DMS153 treated with DMSO at 0.1 percent for 48 hours (cell line): ENCODE data around the gene ANP32B.
A peak's percentile ranks its signal among the peaks of the same experiment; 100 is the strongest.

Experiments used
- DNase-seq: peaks from one replicate; lab custom pipeline; 2025; ENCODE audit not compliant: unreplicated experiment; lab: John Stamatoyannopoulos, UW

Gene ANP32B

DNA sequence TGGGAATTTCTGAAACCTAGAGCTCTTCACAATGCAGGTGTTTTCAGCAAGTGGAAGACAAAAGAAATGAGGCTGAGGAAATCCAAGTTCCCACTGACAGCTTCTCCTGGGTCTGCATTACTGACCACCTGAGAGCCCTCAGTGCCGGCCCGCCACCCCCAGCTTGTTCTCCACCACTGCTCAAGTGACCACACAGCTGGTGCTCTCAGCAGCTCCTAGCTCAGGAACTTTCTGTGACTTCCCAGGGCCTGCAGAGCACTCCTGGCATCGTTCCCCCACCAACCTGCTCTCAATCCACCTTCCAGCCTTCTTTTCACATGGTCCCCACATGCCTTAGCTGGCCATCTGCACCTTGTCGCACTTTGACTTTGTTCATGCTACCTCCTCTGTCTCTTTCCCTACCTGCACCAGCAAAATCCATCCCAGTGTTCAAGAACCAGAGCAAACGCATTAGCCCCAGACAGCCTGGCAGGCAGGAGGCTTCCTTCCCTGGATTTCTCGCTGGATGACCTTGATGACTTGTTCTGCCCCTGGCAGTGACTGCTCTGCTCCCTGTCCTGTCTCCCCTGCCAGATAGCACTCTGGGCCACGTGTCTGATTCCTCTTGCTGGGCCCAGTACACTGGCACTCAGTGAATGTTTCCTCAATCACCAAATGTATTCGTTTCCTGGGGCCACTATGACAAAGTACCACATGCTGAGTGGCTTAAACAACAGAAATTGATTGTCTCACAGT lies 38.3 kb downstream of the ANP32B start:
- no peak for DNase-seq

DNA sequence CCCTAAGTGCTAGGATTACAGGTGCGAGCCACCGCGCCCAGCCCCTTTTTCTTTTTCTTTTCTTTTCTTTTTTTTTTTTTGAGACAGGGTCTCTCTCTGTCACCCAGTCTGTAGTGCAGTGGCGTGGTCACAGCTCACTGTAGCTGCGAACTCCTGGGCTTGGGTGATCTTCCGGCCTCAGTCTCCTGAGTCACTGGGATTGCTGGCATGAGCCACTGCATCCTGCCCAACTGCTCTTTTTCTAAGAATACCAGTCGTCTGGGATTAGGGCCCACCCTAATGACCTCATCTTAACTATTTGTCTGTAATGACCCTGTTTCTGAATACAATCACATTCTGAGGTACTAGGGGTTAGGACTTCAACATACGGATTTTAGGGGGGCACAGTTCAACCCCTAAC lies 39.3 kb downstream of the ANP32B start:
- DNase-seq: no peak

DNA sequence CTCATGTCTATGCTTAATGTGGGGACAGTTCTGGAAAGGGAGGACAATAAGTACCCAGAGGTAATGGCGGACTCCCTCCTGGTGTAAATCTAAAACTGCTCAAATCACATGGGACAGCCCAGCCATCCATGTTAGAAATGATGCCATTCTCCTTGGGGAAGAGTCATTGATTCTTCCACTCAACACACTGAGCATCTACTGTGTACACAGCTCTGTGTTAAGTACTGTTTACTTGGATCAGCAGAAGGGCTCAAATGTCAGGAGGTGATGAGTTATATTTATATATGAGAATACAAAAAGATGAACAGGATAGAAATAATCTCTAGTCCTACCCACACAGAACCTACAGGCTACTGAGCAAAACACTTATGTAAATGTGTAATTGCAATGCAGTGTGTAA lies 41.6 kb downstream of the ANP32B start:
- DNase-seq: no peak

DNA sequence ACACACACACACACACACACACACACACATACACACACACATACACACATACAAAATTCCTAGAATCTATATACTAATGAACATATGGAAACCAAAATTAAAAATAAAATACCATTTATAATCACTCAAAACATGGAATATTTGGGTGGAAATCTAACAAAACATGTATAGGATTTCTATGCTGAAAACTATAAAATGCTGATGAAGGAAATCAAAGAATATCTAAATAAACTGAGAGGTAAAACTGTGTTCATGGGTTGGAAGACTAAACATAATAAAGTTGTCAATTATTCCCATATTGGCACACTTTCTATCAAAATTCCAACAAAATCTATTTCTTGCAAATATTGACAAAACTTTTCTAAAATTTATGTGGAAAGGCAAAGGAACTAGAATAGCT lies 48.0 kb downstream of the ANP32B start:
- no peak for DNase-seq

DNA sequence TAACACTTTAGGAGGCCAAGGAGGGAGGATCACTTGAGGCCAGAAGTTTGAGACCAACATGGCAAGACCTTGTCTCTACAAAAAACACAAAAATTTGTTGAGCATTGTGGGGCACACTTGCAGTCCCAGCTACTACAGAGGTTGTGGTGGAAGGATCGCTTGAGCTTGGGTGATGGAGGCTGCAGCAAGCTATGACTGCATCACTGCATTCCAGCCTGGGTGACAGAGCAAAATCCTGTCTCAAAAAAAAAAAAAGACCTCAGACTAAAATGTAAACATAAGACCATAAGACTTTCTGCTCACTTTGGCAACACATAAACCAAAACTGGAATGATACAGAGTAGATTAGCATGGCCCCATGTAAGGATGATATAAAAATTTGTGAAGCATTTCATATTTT lies 48.8 kb downstream of the ANP32B start:
- no peak for DNase-seq

DNA sequence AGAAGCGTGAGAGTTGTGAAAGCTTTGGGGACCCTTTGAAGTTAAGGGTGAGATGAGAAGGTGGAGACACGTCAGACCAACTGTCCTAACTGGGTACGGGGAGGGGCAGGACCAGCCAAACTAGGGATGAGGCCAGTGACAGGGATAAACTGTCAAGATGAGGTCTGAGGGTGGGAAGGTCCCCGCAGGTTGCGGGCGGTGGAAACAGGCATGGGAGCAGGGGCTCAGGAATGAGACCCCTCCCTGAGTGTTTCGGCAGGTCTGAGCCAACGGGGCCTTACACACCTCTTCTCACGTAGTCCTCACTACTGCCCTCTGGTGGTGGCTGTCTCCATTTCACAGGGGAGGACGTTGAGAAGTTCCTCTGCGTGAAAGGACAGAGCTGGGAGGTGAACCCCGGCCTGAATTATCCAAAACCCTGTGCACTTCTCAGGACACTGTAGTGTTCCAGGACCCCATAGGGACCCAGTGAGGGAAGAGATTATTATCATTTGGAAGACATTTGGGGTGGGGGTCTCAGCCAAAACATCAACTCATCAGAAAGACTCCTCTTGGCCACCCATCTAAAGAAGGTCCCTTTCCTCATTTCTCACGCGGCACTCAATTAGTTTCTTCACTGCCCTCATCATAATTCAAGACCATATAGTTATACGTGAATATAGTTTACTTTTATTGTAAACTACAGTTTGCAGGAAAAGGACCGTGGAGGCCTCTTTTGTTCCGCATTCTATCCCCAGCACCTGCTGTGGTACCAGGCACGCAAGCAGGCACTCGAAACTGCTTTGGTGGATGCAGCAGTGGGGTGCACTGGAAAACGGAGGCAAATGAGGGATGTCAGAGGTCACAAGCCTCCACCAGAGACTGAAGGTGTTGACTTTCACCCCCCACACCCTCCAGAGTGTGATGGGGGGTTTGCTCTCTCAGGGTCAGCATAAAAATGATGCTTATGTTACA lies 51.7 kb downstream of the ANP32B start:
- peak; percentile 48 for DNase-seq

DNA sequence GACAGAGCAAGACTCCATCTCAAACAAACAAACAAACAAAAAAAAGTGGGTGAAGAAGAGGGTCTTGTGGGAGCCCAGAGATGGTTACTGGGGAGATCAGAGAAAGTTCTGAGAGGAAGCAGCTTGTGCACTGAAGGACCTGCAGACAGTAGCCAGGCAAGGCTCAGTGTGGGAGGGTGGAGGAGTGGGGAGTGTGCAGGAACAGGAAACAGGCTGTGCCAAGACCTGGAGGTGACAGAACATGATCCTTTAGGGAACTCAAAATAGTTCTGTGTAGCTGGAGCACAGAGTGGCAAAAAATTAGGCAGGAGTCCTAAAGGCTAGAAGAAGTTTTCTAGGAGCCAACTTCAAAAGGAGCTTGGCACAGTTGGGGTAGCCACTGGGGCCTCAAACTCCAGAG lies 54.2 kb downstream of the ANP32B start:
- no peak for DNase-seq

DNA sequence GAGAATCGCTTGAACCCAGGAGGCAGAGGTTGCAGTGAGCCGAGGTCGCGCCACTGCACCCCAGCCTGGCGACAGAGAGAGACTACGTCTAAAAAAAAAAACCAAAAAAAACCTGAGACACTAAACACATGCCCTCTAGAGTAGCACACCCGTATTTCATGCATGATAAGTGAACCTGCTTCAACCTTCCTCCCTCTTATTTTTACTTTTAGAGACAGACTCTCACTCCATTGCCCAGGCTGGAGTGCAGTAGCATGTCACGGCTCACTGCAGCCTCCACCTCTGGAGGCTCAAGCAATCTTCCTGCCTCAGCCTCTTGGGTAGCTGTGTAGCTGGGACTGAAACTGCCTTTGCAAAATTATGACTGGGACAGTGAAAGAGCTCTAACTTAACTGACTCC lies 55.8 kb downstream of the ANP32B start:
- no peak for DNase-seq

DNA sequence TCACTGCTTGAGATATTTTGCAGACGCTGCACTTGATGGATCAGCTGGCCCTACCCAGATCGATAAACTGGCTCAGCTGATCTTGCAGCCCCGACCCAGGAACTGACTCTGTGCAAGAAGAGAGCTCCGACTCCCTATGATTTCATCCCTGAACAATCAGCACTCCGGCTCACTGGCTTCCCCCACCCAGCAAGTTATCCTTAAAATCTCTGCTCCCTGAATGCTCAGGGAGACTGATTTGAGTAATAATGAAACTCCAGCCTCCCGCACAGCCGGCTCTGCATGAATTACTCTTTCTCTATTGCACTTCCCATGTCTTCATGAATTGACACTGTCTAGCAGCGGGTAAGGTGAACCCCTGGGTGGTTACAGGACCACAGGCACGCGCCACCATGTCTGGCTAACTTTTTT lies 56.5 kb downstream of the ANP32B start:
- no peak for DNase-seq

DNA sequence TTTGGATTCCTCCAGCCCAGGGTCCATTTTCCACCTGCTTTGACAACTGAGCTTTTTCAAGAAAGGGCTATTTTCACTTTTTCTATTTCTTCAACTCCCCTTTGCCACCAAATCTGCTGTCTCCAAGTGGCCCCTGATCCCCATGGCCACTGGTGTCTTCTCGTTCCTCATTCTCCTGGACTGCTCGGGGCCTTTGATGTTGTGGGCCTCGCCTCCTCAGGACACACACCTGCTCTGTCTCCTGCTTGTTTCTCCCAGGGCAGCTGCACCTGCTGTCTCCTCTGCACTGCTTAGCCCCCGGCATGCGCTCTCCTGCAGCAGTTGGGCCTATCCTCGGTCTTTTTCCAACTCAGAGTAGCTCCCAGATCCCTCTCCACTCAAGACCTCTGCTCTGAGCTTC lies 57.1 kb downstream of the ANP32B start:
- no peak for DNase-seq

DNA sequence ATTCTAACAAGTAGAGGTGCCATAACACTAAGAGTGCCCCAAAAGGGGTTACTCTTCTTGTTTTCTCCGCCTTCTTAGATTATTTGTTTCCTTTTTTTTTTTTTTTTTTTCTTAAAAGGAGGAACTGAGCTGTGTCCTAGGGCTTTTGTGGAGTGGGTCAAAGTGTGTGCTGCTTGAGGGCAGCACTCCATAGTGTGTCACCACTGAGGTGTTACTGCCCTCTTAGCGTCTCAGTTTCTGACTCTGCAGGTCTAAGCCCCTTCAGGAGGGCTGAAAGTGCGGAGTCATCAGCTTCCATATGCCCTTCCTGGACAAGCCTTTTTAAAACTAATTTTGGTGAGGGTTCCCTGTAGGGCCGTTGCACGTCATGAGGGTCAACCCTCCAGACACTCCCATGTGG lies 60.8 kb downstream of the ANP32B start:
- no peak for DNase-seq

DNA sequence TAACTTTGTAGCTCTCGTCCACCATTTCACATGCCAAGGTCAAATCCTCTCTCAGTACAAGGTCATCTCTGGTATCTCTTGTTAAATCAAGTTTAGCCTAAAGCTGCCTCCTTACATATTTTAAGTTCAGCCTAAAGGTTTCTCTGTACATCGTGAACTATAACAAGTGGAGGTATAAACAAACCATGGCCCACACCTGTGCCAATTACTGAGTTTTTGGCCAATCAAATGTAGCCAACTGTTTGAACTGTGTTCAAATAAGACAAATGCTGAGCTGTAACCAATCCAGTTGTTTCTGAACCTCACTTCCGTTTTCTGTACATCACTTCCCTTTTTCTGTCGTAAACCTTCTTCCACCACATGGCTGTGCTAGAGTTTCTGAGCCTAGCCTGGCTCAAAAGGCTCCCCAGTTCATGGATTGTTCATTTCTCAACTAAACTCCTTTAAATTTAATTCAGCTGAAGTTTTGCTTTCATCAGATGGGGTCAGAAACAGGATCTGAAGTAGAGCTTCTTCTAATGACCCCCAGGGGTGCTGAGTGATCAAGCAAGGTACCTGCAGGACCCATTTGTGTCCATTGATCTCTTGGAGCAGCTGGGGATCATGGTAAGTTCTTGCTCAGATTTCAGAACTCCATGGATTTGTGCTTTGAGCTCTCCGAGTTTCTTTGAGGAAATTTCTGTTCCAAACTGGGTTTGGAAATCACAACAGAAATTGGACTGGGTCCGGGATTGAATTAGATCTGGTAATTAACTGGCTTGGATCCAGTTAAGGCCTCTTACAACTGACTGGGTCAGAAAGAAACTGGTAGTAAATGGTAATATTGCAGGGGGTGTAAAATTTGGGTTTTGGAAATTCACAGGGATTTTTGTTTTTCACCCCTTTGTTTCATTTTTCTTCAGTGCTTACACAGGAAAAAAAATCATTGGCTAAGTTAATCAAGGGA lies 62.4 kb downstream of the ANP32B start:
- DNase-seq: no peak

DNA sequence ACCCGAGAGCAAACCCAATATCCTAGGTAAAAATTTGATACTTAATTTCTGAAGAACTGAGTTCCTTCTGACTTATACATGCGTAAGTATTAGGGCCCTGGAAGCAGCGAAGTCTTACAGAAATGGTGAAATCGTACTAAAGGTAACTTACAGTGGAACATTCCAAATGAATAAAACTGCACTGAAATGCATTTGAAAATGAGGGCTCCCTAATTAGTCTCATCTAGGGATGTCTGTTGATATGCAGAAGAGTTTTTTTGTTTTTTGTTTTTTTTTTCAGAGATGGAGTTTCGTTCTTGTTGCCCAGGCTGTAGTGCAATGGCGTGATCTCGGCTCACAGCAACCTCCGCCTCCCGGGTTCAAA lies 63.0 kb downstream of the ANP32B start:
- no peak for DNase-seq

DNA sequence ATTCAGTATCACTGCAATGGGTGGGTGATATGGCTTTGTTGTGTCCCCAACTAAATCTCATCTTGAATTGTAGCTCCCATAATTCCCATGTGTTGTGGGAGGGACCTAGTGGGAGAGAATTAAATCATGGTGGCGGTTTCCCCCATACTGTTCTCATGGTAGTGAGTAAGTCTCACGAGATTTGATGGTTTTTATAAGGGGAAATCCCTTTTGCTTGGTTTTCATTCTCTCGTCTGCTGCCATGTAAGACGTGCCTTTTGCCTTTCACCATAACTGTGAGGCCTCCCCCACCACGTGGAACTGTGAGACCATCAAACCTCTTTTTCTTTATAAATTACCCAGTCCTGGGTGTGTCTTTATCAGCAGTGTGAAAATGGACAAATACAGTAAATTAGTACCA lies 63.9 kb downstream of the ANP32B start:
- DNase-seq: no peak

DNA sequence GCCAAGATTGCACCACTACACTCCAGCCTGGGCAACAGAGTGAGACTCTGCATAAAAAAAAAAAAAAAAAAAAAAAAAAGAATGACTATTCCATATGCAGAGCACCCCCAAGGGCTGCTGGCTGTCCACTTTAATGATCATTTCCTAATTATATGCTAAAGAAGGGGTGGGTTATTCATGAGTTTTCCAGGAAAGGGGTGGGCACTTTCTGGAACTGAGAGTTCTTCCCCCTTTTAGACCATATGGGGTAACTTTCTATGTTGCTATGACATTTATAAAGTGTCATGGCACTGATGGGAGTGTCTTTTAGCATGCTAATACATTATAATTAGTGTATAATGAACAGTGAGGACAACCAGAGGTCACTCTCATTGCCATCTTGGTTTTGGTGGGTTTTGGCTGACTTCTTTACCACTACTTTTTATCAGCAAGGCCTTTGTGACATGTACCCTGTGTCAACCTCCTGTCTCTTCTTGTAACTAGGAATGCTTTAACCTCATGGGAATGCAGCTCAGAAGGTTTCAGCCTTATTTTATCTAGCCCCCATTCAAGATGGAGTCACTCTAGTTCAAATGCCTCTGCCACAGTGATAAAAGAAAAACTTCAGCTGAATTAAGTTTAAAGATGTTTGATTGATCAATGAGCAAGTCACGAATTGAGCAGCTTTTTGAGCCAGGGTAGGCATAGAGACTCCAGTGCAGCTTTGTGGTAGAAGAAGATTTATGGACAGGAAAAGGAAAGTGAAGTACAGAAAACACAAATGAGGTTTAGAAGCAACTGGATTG lies 66.3 kb downstream of the ANP32B start:
- no peak for DNase-seq

DNA sequence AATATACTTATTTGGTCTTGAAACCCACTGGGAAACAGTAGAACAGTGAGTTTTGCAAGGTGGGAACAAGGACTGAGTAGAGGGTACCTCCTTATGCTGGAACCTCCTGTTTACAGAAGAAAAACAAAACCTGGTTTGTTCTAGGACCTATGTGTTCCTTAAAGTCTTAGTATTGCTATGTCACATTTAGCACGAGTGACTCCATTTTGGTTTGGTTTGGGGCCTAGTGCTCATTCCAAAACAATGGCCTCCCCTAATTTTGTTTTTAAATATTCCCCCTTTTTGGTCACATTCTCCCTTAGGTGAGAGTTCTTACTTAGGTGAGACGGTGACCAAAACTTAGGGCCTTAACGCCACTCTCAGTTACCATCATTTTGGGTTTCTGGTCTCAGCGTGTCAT lies 67.2 kb downstream of the ANP32B start:
- no peak for DNase-seq

DNA sequence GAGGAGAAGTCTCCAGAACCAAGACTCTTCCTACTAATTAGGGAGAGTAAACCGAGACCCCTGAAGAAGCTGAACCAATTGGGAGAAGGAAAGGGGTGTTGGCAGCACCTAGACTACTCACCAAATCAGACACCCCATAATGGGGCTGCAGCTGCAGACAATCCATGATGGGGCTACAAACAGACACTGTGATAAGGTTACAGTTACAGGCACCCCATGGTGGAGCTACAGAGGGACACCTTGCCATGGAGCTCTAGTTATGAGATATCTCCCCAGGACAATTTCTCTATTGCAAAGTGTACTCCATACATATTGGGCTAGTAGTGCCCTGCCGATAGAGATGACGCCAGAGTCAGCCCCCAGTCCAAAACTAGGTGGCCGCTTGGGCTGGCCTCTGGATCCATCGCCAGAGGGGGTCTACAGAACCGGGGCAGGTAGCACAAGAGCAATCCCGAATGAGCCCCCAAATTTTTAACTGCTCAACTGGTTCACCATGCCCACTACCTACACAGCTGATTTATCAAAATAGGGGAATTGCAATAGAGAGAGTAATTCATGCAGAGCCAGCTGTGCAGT lies 71.3 kb downstream of the ANP32B start:
- DNase-seq: no peak

DNA sequence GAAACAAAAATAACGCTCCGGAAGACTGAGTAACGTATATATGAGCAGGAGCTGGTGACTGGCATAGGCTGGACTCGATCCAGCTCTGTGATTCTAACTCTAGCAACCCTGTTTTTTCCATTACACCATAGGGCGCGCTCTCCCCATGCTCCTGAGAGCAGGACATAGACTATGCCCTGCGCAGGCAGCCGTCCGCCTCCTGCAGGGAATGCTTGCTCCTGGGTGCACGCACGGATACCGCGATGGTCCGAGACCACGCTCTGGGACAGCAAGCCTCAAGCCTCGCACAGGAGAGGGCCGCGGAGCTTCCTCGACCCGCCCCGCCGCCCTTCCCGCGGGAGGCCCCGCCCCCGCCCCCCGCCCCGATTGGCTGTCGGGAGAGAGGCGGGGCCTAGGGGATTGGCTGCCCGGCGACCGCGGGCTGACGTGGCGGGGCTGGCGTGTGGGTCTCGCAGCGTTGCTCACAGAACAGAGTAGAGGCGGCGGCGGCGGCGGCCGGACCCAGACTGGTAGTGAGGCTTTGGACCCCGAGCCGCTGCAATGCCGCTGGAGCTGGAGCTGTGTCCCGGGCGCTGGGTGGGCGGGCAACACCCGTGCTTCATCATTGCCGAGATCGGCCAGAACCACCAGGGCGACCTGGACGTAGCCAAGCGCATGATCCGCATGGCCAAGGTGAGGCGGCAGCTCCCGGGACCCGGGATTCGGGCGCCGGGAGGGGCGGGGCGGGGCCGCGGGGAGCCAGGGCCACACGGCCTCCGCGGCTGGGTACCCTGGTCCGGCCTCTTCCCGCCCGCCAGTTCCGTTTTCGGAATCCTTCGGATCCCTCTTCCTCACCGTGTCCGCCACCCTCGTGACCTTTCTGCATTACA lies 73.4 kb downstream of the ANP32B start, which contains the start of gene NANS:
TSS of gene NANS (plus strand) at position 464 of the 869 bp plus-strand sequence. CDS start at position 541, 77 bp downstream.
- peak; percentile 85 for DNase-seq
